ENCODE data around the gene MPPED1. TPM values are rescaled to one million over a fixed set of nuclear protein-coding genes. Genes with fewer than 3 reads are reported as not detected.

Gene MPPED1
- total and polyA plus RNA-seq, 2 of the 13 experiments (the other 11 are each of a cell fraction or from before 2014, with no cell fraction given) = 0.77 TPM; not detected in 1

DNA sequence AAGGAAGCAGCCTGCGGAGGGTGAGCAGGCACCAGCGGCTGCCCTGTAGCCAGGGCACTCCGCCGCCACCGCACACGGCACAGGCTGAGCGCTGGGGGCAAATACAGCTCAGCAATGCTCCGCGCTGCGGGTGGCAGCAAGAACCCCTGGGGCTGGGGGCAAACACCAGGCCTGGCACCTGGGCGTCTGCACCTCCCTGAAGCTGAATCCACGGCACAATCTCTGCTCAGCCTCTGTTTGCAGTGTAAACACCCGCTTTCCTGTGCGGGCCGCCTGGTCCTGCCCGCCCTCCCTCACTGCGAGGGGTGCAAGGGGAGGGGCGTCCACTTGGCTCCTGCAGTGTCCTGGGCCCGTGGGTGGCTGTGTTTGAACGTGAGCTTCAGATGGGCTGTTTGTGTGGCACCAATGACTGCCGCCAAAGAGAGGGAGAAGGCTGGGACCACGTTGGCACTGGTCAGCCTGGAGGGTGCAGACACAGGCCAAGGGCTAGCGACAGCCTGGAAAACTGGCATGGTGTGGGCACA, 14.8 kb upstream of the MPPED1 start (continued):
- TF ChIP-seq NR3C1 (CRISPR knock-in tag; IDR thresholded peaks at IDR 0.05) = no peak
- TF ChIP-seq FOSL2 (CRISPR knock-in tag; IDR thresholded peaks at IDR 0.05) = peak; percentile 53; the same call in 1 of the 2 replicates
- TF ChIP-seq, protein P1, sequence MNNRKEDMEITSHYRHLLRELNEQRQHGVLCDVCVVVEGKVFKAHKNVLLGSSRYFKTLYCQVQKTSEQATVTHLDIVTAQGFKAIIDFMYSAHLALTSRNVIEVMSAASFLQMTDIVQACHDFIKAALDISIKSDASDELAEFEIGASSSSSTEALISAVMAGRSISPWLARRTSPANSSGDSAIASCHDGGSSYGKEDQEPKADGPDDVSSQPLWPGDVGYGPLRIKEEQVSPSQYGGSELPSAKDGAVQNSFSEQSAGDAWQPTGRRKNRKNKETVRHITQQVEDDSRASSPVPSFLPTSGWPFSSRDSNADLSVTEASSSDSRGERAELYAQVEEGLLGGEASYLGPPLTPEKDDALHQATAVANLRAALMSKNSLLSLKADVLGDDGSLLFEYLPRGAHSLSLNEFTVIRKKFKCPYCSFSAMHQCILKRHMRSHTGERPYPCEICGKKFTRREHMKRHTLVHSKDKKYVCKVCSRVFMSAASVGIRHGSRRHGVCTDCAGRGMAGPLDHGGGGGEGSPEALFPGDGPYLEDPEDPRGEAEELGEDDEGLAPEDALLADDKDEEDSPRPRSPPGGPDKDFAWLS (CRISPR knock-in tag; IDR thresholded peaks at IDR 0.05; ENCODE audit: borderline replicate concordance) = no peak
- TF ChIP-seq TSC22D2 (CRISPR knock-in tag; IDR thresholded peaks at IDR 0.05; ENCODE audit: borderline replicate concordance) = no peak
- no peak for TF ChIP-seq CHCHD3 (CRISPR knock-in tag; IDR thresholded peaks at IDR 0.05)
- no peak for TF ChIP-seq SP140L (CRISPR knock-in tag; IDR thresholded peaks at IDR 0.05; ENCODE audit: borderline replicate concordance)
- TF ChIP-seq, protein P2, sequence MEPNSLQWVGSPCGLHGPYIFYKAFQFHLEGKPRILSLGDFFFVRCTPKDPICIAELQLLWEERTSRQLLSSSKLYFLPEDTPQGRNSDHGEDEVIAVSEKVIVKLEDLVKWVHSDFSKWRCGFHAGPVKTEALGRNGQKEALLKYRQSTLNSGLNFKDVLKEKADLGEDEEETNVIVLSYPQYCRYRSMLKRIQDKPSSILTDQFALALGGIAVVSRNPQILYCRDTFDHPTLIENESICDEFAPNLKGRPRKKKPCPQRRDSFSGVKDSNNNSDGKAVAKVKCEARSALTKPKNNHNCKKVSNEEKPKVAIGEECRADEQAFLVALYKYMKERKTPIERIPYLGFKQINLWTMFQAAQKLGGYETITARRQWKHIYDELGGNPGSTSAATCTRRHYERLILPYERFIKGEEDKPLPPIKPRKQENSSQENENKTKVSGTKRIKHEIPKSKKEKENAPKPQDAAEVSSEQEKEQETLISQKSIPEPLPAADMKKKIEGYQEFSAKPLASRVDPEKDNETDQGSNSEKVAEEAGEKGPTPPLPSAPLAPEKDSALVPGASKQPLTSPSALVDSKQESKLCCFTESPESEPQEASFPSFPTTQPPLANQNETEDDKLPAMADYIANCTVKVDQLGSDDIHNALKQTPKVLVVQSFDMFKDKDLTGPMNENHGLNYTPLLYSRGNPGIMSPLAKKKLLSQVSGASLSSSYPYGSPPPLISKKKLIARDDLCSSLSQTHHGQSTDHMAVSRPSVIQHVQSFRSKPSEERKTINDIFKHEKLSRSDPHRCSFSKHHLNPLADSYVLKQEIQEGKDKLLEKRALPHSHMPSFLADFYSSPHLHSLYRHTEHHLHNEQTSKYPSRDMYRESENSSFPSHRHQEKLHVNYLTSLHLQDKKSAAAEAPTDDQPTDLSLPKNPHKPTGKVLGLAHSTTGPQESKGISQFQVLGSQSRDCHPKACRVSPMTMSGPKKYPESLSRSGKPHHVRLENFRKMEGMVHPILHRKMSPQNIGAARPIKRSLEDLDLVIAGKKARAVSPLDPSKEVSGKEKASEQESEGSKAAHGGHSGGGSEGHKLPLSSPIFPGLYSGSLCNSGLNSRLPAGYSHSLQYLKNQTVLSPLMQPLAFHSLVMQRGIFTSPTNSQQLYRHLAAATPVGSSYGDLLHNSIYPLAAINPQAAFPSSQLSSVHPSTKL (CRISPR knock-in tag; IDR thresholded peaks at IDR 0.05) = peak; percentile 67
- TF ChIP-seq, protein P3, sequence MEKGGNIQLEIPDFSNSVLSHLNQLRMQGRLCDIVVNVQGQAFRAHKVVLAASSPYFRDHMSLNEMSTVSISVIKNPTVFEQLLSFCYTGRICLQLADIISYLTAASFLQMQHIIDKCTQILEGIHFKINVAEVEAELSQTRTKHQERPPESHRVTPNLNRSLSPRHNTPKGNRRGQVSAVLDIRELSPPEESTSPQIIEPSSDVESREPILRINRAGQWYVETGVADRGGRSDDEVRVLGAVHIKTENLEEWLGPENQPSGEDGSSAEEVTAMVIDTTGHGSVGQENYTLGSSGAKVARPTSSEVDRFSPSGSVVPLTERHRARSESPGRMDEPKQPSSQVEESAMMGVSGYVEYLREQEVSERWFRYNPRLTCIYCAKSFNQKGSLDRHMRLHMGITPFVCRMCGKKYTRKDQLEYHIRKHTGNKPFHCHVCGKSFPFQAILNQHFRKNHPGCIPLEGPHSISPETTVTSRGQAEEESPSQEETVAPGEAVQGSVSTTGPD (CRISPR knock-in tag; IDR thresholded peaks at IDR 0.05) = no peak
- peak; percentile 98 for TF ChIP-seq FOXA3 (CRISPR knock-in tag; IDR thresholded peaks at IDR 0.05)
- TF ChIP-seq ZNF570 (CRISPR knock-in tag; IDR thresholded peaks at IDR 0.05; ENCODE audit: borderline replicate concordance) = no peak
- TF ChIP-seq, protein P4, sequence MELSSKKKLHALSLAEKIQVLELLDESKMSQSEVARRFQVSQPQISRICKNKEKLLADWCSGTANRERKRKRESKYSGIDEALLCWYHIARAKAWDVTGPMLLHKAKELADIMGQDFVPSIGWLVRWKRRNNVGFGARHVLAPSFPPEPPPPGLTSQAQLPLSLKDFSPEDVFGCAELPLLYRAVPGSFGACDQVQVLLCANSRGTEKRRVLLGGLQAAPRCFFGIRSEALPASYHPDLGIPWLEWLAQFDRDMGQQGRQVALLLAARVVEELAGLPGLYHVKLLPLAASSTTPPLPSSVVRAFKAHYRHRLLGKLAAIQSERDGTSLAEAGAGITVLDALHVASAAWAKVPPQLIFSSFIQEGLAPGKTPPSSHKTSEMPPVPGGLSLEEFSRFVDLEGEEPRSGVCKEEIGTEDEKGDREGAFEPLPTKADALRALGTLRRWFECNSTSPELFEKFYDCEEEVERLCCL (CRISPR knock-in tag; IDR thresholded peaks at IDR 0.05; ENCODE audit: borderline replicate concordance) = no peak
- TF ChIP-seq ZNF274 (CRISPR knock-in tag; IDR thresholded peaks at IDR 0.05) = no peak; the same call in 1 of the 2 replicates
- TF ChIP-seq ZNF350 (CRISPR knock-in tag; IDR thresholded peaks at IDR 0.05; ENCODE audit: borderline replicate concordance, low read depth) = no peak; the same call in 1 of the 2 replicates
- no peak for TF ChIP-seq ZNF282 (IDR thresholded peaks at IDR 0.05; ENCODE audit: partially characterized antibody)
- TF ChIP-seq, protein P5, sequence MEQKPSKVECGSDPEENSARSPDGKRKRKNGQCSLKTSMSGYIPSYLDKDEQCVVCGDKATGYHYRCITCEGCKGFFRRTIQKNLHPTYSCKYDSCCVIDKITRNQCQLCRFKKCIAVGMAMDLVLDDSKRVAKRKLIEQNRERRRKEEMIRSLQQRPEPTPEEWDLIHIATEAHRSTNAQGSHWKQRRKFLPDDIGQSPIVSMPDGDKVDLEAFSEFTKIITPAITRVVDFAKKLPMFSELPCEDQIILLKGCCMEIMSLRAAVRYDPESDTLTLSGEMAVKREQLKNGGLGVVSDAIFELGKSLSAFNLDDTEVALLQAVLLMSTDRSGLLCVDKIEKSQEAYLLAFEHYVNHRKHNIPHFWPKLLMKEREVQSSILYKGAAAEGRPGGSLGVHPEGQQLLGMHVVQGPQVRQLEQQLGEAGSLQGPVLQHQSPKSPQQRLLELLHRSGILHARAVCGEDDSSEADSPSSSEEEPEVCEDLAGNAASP (CRISPR knock-in tag; IDR thresholded peaks at IDR 0.05; ENCODE audit: borderline replicate concordance) = no peak
- no peak for TF ChIP-seq NFRKB (IDR thresholded peaks at IDR 0.05)
- TF ChIP-seq RAD21 (CRISPR knock-in tag; IDR thresholded peaks at IDR 0.05) = no peak
- TF ChIP-seq NCOA2 (CRISPR knock-in tag; IDR thresholded peaks at IDR 0.05) = peak; percentile 57
- TF ChIP-seq, protein P6, sequence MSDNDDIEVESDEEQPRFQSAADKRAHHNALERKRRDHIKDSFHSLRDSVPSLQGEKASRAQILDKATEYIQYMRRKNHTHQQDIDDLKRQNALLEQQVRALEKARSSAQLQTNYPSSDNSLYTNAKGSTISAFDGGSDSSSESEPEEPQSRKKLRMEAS (IDR thresholded peaks at IDR 0.05) = peak; percentile 58; the same call in 1 of the 2 replicates
- TF ChIP-seq ZNF660 (CRISPR knock-in tag; IDR thresholded peaks at IDR 0.05; ENCODE audit: borderline replicate concordance, low read depth) = no peak
- TF ChIP-seq HMG20A (CRISPR knock-in tag; IDR thresholded peaks at IDR 0.05; ENCODE audit: borderline replicate concordance) = 0 out of 2 replicates have a peak, but pooled peaks have one; percentile 17
